Activated T-cell treated with anti-CD3 and anti-CD28 coated beads, Interleukin-2, amount 50 U/mL, for 1 hour (primary cell): ENCODE data around the gene ASTE1.
"Not testable (repeated sequence)": the region's sequence is repeated elsewhere in the genome, so short reads cannot be mapped to it uniquely, and the experiment has no call there.

ENCODE experiments used
- DNase-seq: peaks from one replicate; pipeline ENCODE4 v3.0.0-alpha.2; 2020

The ASTE1 gene

GRCh38 chr3:131008326-131008725 is 18.3 kb downstream of the ASTE1 start:
- DNase-seq: no peak

GRCh38 chr3:131007782-131008181 is 18.8 kb downstream of the ASTE1 start:
- no peak for DNase-seq

GRCh38 chr3:131007256-131007655 is 19.4 kb downstream of the ASTE1 start:
- no peak for DNase-seq

- no peak for DNase-seq
Observed at GRCh38 chr3:131004603-131005002, 22.0 kb downstream of the ASTE1 start.

- DNase-seq: no peak
Observed at GRCh38 chr3:131001071-131001470, 25.6 kb downstream of the ASTE1 start.

GRCh38 chr3:130997289-130997688 is 29.3 kb downstream of the ASTE1 start:
- DNase-seq: no peak

GRCh38 chr3:130992344-130992743 is 34.3 kb downstream of the ASTE1 start:
- no peak for DNase-seq

GRCh38 chr3:130991126-130991525 is 35.5 kb downstream of the ASTE1 start:
- DNase-seq: no peak

- DNase-seq: no peak
Observed at GRCh38 chr3:130990282-130990681, 36.3 kb downstream of the ASTE1 start.

GRCh38 chr3:130981469-130981868 is 45.2 kb downstream of the ASTE1 start:
- no peak for DNase-seq

GRCh38 chr3:130979117-130979516 is 47.5 kb downstream of the ASTE1 start:
- DNase-seq: no peak

GRCh38 chr3:130976706-130977105 is 49.9 kb downstream of the ASTE1 start:
- DNase-seq: no peak

GRCh38 chr3:130975251-130975650 is 51.4 kb downstream of the ASTE1 start:
- no peak for DNase-seq

GRCh38 chr3:130974201-130974600 is 52.4 kb downstream of the ASTE1 start:
- DNase-seq: no peak

GRCh38 chr3:130973406-130973805 is 53.2 kb downstream of the ASTE1 start:
- no peak for DNase-seq

GRCh38 chr3:130972592-130972991 is 54.0 kb downstream of the ASTE1 start:
- not testable (repeated sequence) for DNase-seq

GRCh38 chr3:130971208-130971607 is 55.4 kb downstream of the ASTE1 start:
- no peak for DNase-seq

GRCh38 chr3:130969621-130970020 is 57.0 kb downstream of the ASTE1 start:
- DNase-seq: no peak

GRCh38 chr3:130968221-130968620 is 58.4 kb downstream of the ASTE1 start:
- DNase-seq: no peak

- no peak for DNase-seq
Observed at GRCh38 chr3:130967281-130967680, 59.3 kb downstream of the ASTE1 start.

- no peak for DNase-seq
Observed at GRCh38 chr3:130963878-130964277, 62.7 kb downstream of the ASTE1 start.
